Panc1 (cell line): ENCODE data around the gene HOXD13. TPM values are rescaled to one million over a fixed set of nuclear protein-coding genes. Genes with fewer than 3 reads are reported as not detected.

Source experiments
- ATAC-seq: fragments of 200-7000 bp; cut with Tn5 transposase; 2 replicates; pipeline ENCODE4 v1.9.1; 2020; ENCODE audit warnings: mild to moderate bottlenecking, moderate library complexity
- BruUV-seq: library from RNA; stranded (reverse); fragments of 400-500 nt; replicated peaks from 2 replicates; lab custom pipeline; 2021; lab: Mats Ljungman, UMichigan
- CTCF ChIA-PET: fragments of 300-600 bp; sonication (Branson Sonifier 250); formaldehyde crosslinking; loops from one replicate; lab custom pipeline; 2022; ENCODE audit warnings: antibody characterized with exemption; lab: Charles Lee
- POLR2A ChIA-PET: fragments of 300-600 bp; sonication (Branson Sonifier 250); formaldehyde crosslinking; loops from one replicate; lab custom pipeline; 2022; ENCODE audit warnings: antibody characterized with exemption; lab: Charles Lee
- DNase-seq: peaks from one replicate; pipeline ENCODE4 v3.0.0-alpha.2; 2010; ENCODE audit warnings: low read depth, low spot score
- H3K27ac ChIP-seq: 2 replicates; pipeline ENCODE4 v1.5.1; 2011; ENCODE audit warnings: mild to moderate bottlenecking, low read length, inconsistent platforms
- H3K27me3 ChIP-seq: fragments of 200-500 bp; sonication (Bioruptor generic); 2 replicates; pipeline ENCODE4 v1.6.0; 2014; ENCODE audit warnings: low read length, inconsistent platforms; ENCODE audit not compliant: control insufficient read depth, insufficient read depth
- H3K36me3 ChIP-seq: fragments of 200-500 bp; sonication (Bioruptor generic); 2 replicates; pipeline ENCODE4 v1.5.1; 2014; ENCODE audit warnings: inconsistent platforms, mild to moderate bottlenecking, low read length, moderate library complexity; ENCODE audit not compliant: control insufficient read depth, insufficient read depth
- H3K4me1 ChIP-seq: 2 replicates; pipeline ENCODE4 v1.5.1; 2011; ENCODE audit warnings: inconsistent platforms, mild to moderate bottlenecking, low read length, moderate library complexity; ENCODE audit not compliant: control insufficient read depth, insufficient read depth
- H3K4me3 ChIP-seq, 2 experiments: 2 replicates each; pipeline ENCODE4 v1.5.1; 2011 to 2012; ENCODE audit warnings: low read depth in 2 of 2, low read length in 2 of 2, mild to moderate bottlenecking in 2 of 2, inconsistent platforms in 1 of 2, moderate library complexity in 1 of 2
- H3K9me3 ChIP-seq: fragments of 200-500 bp; sonication (Bioruptor generic); 2 replicates; pipeline ENCODE4 v1.5.1; 2014; ENCODE audit warnings: low read depth, mild to moderate bottlenecking, inconsistent platforms, low read length, moderate library complexity; ENCODE audit not compliant: control insufficient read depth, insufficient read depth
- POLR2AphosphoS5 ChIP-seq: IDR thresholded peaks from 2 replicates; pipeline ENCODE4 v1.6.1; 2012; ENCODE audit warnings: mild to moderate bottlenecking, low read depth, low read length, moderate library complexity
- SIN3A ChIP-seq: IDR thresholded peaks from 2 replicates; pipeline ENCODE4 v1.6.1; 2012; ENCODE audit warnings: low read depth, mild to moderate bottlenecking, low read length, moderate library complexity, borderline replicate concordance; ENCODE audit not compliant: insufficient read depth
- TCF7L2 ChIP-seq: IDR thresholded peaks from 2 replicates; pipeline ENCODE4 v1.6.1; 2011; ENCODE audit warnings: mild to moderate bottlenecking, low read depth, low read length, inconsistent platforms
- in situ Hi-C: cut with HindIII; loops from 2 replicates; pipeline ENCODE4 v1.10.0; 2016; ENCODE audit warnings: low sequenced_read_pairs, low pct_unique_long_range_greater_than_20kb
- intact Hi-C: fragments of 100-400 bp; cut with micrococcal nuclease; formaldehyde crosslinking; loops from one replicate; pipeline ENCODE4 v1.10.0; 2022; ENCODE audit not compliant: unreplicated experiment
- total RNA-seq: library from RNA; stranded (reverse); gene quantifications from one replicate; pipeline ENCODE4 v1.2.1, GENCODE V29; 2021; ENCODE audit not compliant: unreplicated experiment
- TF ChIP-seq, protein P1 (sequence below), 2 experiments: IDR thresholded peaks; 2 replicates each; pipeline ENCODE4 v1.6.1; 2011 to 2012; ENCODE audit warnings: low read depth in 2 of 2, control low read depth in 1 of 2, low read length in 1 of 2, mild to moderate bottlenecking in 1 of 2, moderate library complexity in 1 of 2; ENCODE audit not compliant: insufficient read depth in 1 of 2
- TF ChIP-seq, protein P2 (sequence below): fragments of 450-650 bp; IDR thresholded peaks from 2 replicates; pipeline ENCODE4 v1.5.1; 2017; ENCODE audit warnings: mild to moderate bottlenecking

HOXD13 gene
- total RNA-seq, 1 experiment from 2014 or later, result not detected

DNA sequence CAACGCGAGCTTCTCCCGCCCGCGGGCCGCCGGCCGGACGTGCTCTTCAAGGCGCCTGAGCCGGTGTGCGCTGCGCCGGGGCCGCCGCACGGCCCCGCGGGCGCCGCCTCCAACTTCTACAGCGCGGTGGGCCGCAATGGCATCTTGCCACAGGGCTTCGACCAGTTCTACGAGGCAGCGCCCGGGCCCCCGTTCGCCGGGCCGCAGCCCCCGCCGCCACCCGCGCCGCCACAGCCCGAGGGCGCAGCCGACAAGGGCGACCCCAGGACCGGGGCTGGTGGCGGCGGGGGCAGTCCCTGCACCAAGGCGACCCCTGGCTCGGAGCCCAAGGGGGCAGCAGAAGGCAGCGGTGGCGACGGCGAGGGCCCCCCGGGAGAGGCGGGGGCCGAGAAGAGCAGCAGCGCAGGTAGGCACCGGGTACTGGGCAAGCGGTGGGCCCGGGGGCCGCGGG lies 15.2 kb downstream of the HOXD13 start:
- TF ChIP-seq POLR2AphosphoS5 (no peak), SIN3A (no peak), TCF7L2 (no peak)
- TF ChIP-seq, protein P1, sequence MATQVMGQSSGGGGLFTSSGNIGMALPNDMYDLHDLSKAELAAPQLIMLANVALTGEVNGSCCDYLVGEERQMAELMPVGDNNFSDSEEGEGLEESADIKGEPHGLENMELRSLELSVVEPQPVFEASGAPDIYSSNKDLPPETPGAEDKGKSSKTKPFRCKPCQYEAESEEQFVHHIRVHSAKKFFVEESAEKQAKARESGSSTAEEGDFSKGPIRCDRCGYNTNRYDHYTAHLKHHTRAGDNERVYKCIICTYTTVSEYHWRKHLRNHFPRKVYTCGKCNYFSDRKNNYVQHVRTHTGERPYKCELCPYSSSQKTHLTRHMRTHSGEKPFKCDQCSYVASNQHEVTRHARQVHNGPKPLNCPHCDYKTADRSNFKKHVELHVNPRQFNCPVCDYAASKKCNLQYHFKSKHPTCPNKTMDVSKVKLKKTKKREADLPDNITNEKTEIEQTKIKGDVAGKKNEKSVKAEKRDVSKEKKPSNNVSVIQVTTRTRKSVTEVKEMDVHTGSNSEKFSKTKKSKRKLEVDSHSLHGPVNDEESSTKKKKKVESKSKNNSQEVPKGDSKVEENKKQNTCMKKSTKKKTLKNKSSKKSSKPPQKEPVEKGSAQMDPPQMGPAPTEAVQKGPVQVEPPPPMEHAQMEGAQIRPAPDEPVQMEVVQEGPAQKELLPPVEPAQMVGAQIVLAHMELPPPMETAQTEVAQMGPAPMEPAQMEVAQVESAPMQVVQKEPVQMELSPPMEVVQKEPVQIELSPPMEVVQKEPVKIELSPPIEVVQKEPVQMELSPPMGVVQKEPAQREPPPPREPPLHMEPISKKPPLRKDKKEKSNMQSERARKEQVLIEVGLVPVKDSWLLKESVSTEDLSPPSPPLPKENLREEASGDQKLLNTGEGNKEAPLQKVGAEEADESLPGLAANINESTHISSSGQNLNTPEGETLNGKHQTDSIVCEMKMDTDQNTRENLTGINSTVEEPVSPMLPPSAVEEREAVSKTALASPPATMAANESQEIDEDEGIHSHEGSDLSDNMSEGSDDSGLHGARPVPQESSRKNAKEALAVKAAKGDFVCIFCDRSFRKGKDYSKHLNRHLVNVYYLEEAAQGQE (IDR thresholded peaks at IDR 0.05; ENCODE audit: insufficient read depth in 1 of 2, low read depth in 2 of 2, low read length in 1 of 2), result no peak
- TF ChIP-seq, protein P2, sequence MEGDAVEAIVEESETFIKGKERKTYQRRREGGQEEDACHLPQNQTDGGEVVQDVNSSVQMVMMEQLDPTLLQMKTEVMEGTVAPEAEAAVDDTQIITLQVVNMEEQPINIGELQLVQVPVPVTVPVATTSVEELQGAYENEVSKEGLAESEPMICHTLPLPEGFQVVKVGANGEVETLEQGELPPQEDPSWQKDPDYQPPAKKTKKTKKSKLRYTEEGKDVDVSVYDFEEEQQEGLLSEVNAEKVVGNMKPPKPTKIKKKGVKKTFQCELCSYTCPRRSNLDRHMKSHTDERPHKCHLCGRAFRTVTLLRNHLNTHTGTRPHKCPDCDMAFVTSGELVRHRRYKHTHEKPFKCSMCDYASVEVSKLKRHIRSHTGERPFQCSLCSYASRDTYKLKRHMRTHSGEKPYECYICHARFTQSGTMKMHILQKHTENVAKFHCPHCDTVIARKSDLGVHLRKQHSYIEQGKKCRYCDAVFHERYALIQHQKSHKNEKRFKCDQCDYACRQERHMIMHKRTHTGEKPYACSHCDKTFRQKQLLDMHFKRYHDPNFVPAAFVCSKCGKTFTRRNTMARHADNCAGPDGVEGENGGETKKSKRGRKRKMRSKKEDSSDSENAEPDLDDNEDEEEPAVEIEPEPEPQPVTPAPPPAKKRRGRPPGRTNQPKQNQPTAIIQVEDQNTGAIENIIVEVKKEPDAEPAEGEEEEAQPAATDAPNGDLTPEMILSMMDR, result no peak
- ATAC-seq (no peak), DNase-seq (no peak)
- POLR2A ChIA-PET, result no interaction called here
- in situ Hi-C loops (no loop called here), intact Hi-C loops (no loop called here)
- CTCF ChIA-PET, result no interaction called here
- H3K9me3 ChIP-seq, result no peaks in the 10 kb centered on the region
- no peak overlapping the region for H3K27ac ChIP-seq
- no peaks in the 10 kb centered on the region for H3K36me3 ChIP-seq
- H3K4me3 ChIP-seq, result no peak overlapping the region
- 0 out of 2 replicates have a peak, but pooled peaks cover 3% of the 10 kb centered on the region for H3K27me3 ChIP-seq
- peaks cover 8% of the 10 kb centered on the region for H3K4me1 ChIP-seq
- no TSS peak for BruUV-seq

DNA sequence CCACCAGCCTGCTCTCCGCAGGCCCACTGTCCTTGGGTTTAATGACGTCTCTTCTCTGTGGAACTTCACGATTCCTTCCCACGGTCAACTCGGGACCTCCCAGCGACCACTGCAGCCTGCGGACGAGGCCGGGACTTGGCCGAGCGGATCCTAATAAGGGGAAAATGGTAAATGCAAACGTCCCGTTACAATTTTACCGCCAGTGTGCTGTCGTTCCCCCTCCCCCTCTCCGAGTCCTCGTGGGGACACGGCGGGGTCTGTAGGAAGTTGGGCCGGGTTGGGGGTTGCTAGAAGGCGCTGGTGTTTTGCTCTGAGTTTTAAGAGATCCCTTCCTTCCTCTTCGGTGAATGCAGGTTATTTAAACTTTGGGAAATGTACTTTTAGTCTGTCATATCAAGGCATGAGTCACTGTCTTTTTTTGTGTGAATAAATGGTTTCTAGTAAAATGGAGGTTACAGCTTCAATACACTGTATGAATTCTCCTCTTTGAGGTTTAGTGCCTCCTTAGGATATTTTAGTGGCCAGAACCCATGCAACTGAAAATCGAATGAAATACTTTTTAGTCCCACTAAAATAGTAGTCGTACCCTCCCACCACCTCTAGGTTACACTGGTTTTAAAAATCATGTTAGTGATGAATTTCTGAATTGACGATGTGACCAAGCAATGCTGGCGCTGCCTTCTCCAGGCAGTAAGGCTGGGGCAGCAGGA lies 16.8 kb downstream of the HOXD13 start:
- in situ Hi-C loops, result no loop called here
- Histone ChIP-seq H3K9me3 (no peaks in the 10 kb centered on the region), H3K36me3 (no peaks in the 10 kb centered on the region), H3K4me3 (no peak overlapping the region), H3K27ac (no peak overlapping the region), H3K27me3 (0 out of 2 replicates have a peak, but pooled peaks cover 5% of the 10 kb centered on the region), H3K4me1 (peaks cover 4% of the 10 kb centered on the region; the same call in 1 of the 2 replicates)
- ChIA-PET CTCF (interaction anchor here (0.6 kb wide), 1 partner anchor 790 kb away, joined by 3 read pairs; no protein-coding TSS in a partner anchor), POLR2A (no interaction called here)
- intact Hi-C loops, result no loop called here
- ATAC-seq (no peak), DNase-seq (no peak)
- TF ChIP-seq POLR2AphosphoS5 (no peak), SIN3A (no peak), TCF7L2 (no peak)
- TF ChIP-seq, protein P2, result no peak
- TF ChIP-seq, protein P1 (IDR thresholded peaks at IDR 0.05; ENCODE audit: insufficient read depth in 1 of 2, low read depth in 2 of 2, low read length in 1 of 2), result no peak
- BruUV-seq, result no TSS peak
